Body of pancreas (tissue), 4 donors: Measurements from ENCODE around the gene CASP8. TPM values are rescaled to one million over a fixed set of nuclear protein-coding genes. Genes with fewer than 3 reads are reported as not detected.

Experiments
- ATAC-seq: fragments of 150-250 bp; one replicate; pipeline ENCODE4 v1.9.1; 2016
- DNase-seq, 4 donors: peaks; one replicate each; pipeline ENCODE4 v3.0.0-alpha.2; 2019
- H3K27ac ChIP-seq, 4 donors: fragments of 200-600 bp; sonication (generic); 1 replicate in 3 of 4; 2 replicates in 1 of 4; pipeline versions ENCODE4 v1.5.1 to v1.6.1; 2016 to 2019; ENCODE audit warnings: mild to moderate bottlenecking in 1 of 4, mixed read lengths in 1 of 4, moderate library complexity in 1 of 4
- H3K27me3 ChIP-seq, 2 donors: fragments of 200-600 bp; sonication (generic); one replicate each; pipeline ENCODE4 v1.6.0; 2016; ENCODE audit warnings: mild to moderate bottlenecking in 1 of 2
- H3K36me3 ChIP-seq, 2 donors: fragments of 200-600 bp; sonication (generic); replicated peaks in 1 of 2; 2 replicates each; pipeline ENCODE4 v1.5.1; 2016; ENCODE audit warnings: low read depth in 2 of 2; ENCODE audit not compliant: insufficient read depth in 1 of 2
- H3K4me1 ChIP-seq: fragments of 200-600 bp; sonication (generic); one replicate; pipeline ENCODE4 v1.6.0; 2016
- H3K4me3 ChIP-seq, 2 donors: fragments of 200-600 bp; sonication (generic); 1 replicate in 1 of 2; 2 replicates in 1 of 2; pipeline ENCODE4 v1.5.1; 2016 to 2019
- H3K9me3 ChIP-seq, 3 donors: fragments of 200-600 bp; sonication (generic); 1 replicate in 2 of 3; 2 replicates in 1 of 3; pipeline ENCODE4 v1.5.1; 2016
- CTCF ChIP-seq, 7 experiments: fragments of 450-650 bp in 4 of 7; fragments of 200-600 bp in 3 of 7; sonication (generic) in 3 of 7; IDR thresholded peaks; one replicate each; pipeline ENCODE4 v1.5.1; 2016 to 2019; ENCODE audit warnings: antibody characterized with exemption in 7 of 7
- POLR2A ChIP-seq, 3 donors: fragments of 450-650 bp; IDR thresholded peaks; one replicate each; pipeline ENCODE4 v1.6.1; 2016; ENCODE audit warnings: antibody characterized with exemption in 3 of 3, mild to moderate bottlenecking in 2 of 3
- WGBS, 2 donors: methylation state at CpG; one replicate each; pipeline ENCODE4 v1.1.5; 2017; 5-methylcytosine and 5-hydroxymethylcytosine counted together
- intact Hi-C: fragments of 100-400 bp; cut with DNase I; formaldehyde crosslinking; loops from one replicate; pipeline ENCODE4 v1.15.1; 2023
- total RNA-seq, 2 donors: library from RNA; depleted of rRNA; stranded (reverse); fragments of >200 nt; gene quantifications; one replicate each; pipeline ENCODE4 v1.1.0, GENCODE V29; 2016

The CASP8 gene
- total RNA-seq, 2 donors from 2014 or later: 13.2 to 161 TPM

- Histone ChIP-seq H3K27ac (no peak overlapping the region), H3K9me3 (no peaks in the 10 kb centered on the region), H3K36me3 (no peaks in the 10 kb centered on the region), H3K4me1 (peaks cover 16% of the 10 kb centered on the region), H3K27me3 (no peaks in the 10 kb centered on the region), H3K4me3 (no peak overlapping the region)
- TF ChIP-seq CTCF (IDR thresholded peaks at IDR 0.05): no peak
- no peak for TF ChIP-seq POLR2A (IDR thresholded peaks at IDR 0.05)
- no peak for DNase-seq
- intact Hi-C loops: no loop called here
- ATAC-seq: no peak
- WGBS, 2 donors: 49 to 50% methylated on average over 2 of the region's 2 CpGs
Observed at GRCh38 chr2:201261906-201262305, 1.6 kb downstream of the CASP8 start.

GRCh38 chr2:201262718-201263117, 2.4 kb downstream of the CASP8 start:
- Histone ChIP-seq H3K36me3 (no peaks in the 10 kb centered on the region), H3K27ac (no peak overlapping the region), H3K4me1 (peaks cover 16% of the 10 kb centered on the region), H3K27me3 (no peaks in the 10 kb centered on the region), H3K4me3 (no peak overlapping the region), H3K9me3 (no peaks in the 10 kb centered on the region)
- DNase-seq (no peak), ATAC-seq (no peak)
- TF ChIP-seq CTCF (IDR thresholded peaks at IDR 0.05): no peak
- no peak for TF ChIP-seq POLR2A (IDR thresholded peaks at IDR 0.05)
- WGBS, 2 donors: 73 to 76% methylated on average over 6 of the region's 6 CpGs
- intact Hi-C loops: no loop called here

- intact Hi-C loops: no loop called here
- ATAC-seq: no peak
- H3K27ac ChIP-seq: no peak overlapping the region
- H3K9me3 ChIP-seq: no peaks in the 10 kb centered on the region
- DNase-seq: no peak
- no peak for TF ChIP-seq POLR2A (IDR thresholded peaks at IDR 0.05)
- no peak for TF ChIP-seq CTCF (IDR thresholded peaks at IDR 0.05)
- 66 to 80% methylated on average over 2 of the region's 2 CpGs for WGBS, 2 donors
- peaks cover 16% of the 10 kb centered on the region for H3K4me1 ChIP-seq
- no peaks in the 10 kb centered on the region for H3K36me3 ChIP-seq
- no peak overlapping the region for H3K4me3 ChIP-seq
- no peaks in the 10 kb centered on the region for H3K27me3 ChIP-seq
Observed at GRCh38 chr2:201263779-201264178, 3.4 kb downstream of the CASP8 start.

- Histone ChIP-seq H3K4me1 (peaks cover 8% of the 10 kb centered on the region), H3K9me3 (no peaks in the 10 kb centered on the region), H3K27me3 (no peaks in the 10 kb centered on the region), H3K36me3 (no peaks in the 10 kb centered on the region), H3K27ac (no peak overlapping the region), H3K4me3 (no peak overlapping the region)
- intact Hi-C loops: no loop called here
- TF ChIP-seq POLR2A (IDR thresholded peaks at IDR 0.05): no peak
- no peak for TF ChIP-seq CTCF (IDR thresholded peaks at IDR 0.05)
- ATAC-seq: no peak
- WGBS, 2 donors: 74 to 82% methylated on average over 7 of the region's 7 CpGs
- no peak for DNase-seq
Observed at GRCh38 chr2:201264472-201265173, 4.3 kb downstream of the CASP8 start.

GRCh38 chr2:201266629-201267028, 6.3 kb downstream of the CASP8 start:
- Histone ChIP-seq H3K36me3 (no peaks in the 10 kb centered on the region), H3K4me1 (no peaks in the 10 kb centered on the region), H3K27me3 (no peaks in the 10 kb centered on the region), H3K9me3 (no peaks in the 10 kb centered on the region), H3K4me3 (no peak overlapping the region), H3K27ac (no peak overlapping the region)
- TF ChIP-seq CTCF (IDR thresholded peaks at IDR 0.05): no peak
- TF ChIP-seq POLR2A (IDR thresholded peaks at IDR 0.05): no peak
- DNase-seq (no peak), ATAC-seq (no peak)
- intact Hi-C loops: no loop called here
- WGBS, 2 donors: 75 to 86% methylated on average over 2 of the region's 2 CpGs
